Muscle layer of duodenum (tissue), 2 donors: ENCODE measurements around the gene VIPR1.

Experiments
- H3K27ac ChIP-seq: one replicate; pipeline ENCODE4 v1.7.0; 2013; ENCODE audit warnings: mild to moderate bottlenecking, low read length
- H3K27me3 ChIP-seq: one replicate; pipeline ENCODE4 v1.7.0; 2013; ENCODE audit warnings: low read depth, mild to moderate bottlenecking, control low read depth, low read length
- H3K36me3 ChIP-seq, 2 donors: one replicate each; pipeline ENCODE4 v1.7.0; 2013; ENCODE audit warnings: low read length in 2 of 2, control low read depth in 1 of 2, mild to moderate bottlenecking in 1 of 2; ENCODE audit not compliant: insufficient read depth in 2 of 2, control insufficient read depth in 1 of 2
- H3K4me1 ChIP-seq, 2 donors: one replicate each; pipeline ENCODE4 v1.7.0; 2013; ENCODE audit warnings: low read length in 2 of 2, mild to moderate bottlenecking in 2 of 2, control low read depth in 1 of 2, moderate library complexity in 1 of 2; ENCODE audit not compliant: insufficient read depth in 2 of 2, control insufficient read depth in 1 of 2
- H3K4me3 ChIP-seq, 2 donors: one replicate each; pipeline ENCODE4 v1.7.0; 2013; ENCODE audit warnings: low read length in 2 of 2, low read depth in 1 of 2, mild to moderate bottlenecking in 1 of 2
- H3K9me3 ChIP-seq, 2 donors: one replicate each; pipeline ENCODE4 v1.7.0; 2013; ENCODE audit warnings: low read length in 2 of 2, control low read depth in 1 of 2, mild to moderate bottlenecking in 1 of 2; ENCODE audit not compliant: control insufficient read depth in 1 of 2
- donor health status: healthy.

VIPR1 gene

GRCh38 chr3:42525736-42526345, 23.4 kb downstream of the VIPR1 start:
- Histone ChIP-seq H3K27ac (no peak overlapping the region), H3K27me3 (no peaks in the 10 kb centered on the region), H3K4me3 (no peak overlapping the region), H3K36me3 (no peaks in the 10 kb centered on the region), H3K9me3 (no peaks in the 10 kb centered on the region), H3K4me1 (no peaks in the 10 kb centered on the region)

GRCh38 chr3:42526616-42527367, 24.3 kb downstream of the VIPR1 start:
- Histone ChIP-seq H3K36me3 (no peaks in the 10 kb centered on the region), H3K9me3 (no peaks in the 10 kb centered on the region), H3K27ac (no peak overlapping the region), H3K4me3 (no peak overlapping the region), H3K27me3 (no peaks in the 10 kb centered on the region), H3K4me1 (no peaks in the 10 kb centered on the region)

GRCh38 chr3:42527368-42527917, 25.0 kb downstream of the VIPR1 start:
- no peaks in the 10 kb centered on the region for H3K36me3 ChIP-seq
- H3K4me1 ChIP-seq = no peaks in the 10 kb centered on the region
- H3K27me3 ChIP-seq = no peaks in the 10 kb centered on the region
- no peak overlapping the region for H3K27ac ChIP-seq
- no peaks in the 10 kb centered on the region for H3K9me3 ChIP-seq
- no peak overlapping the region for H3K4me3 ChIP-seq

- H3K4me1 ChIP-seq = no peaks in the 10 kb centered on the region
These were observed 27.0 kb downstream of the VIPR1 start for GRCh38 chr3:42529468-42529867.

GRCh38 chr3:42530073-42530472, 27.6 kb downstream of the VIPR1 start:
- H3K27ac ChIP-seq = no peak overlapping the region
- H3K4me3 ChIP-seq = no peak overlapping the region
- no peaks in the 10 kb centered on the region for H3K4me1 ChIP-seq
- H3K27me3 ChIP-seq = no peaks in the 10 kb centered on the region
- H3K9me3 ChIP-seq = no peaks in the 10 kb centered on the region
- no peaks in the 10 kb centered on the region for H3K36me3 ChIP-seq

More at GRCh38 chr3:42529468-42529867, 27.0 kb downstream of the VIPR1 start:
- no peaks in the 10 kb centered on the region for H3K27me3 ChIP-seq
- no peaks in the 10 kb centered on the region for H3K9me3 ChIP-seq
- H3K4me3 ChIP-seq = no peak overlapping the region
- no peaks in the 10 kb centered on the region for H3K36me3 ChIP-seq
- no peak overlapping the region for H3K27ac ChIP-seq

GRCh38 chr3:42531470-42531869, 29.0 kb downstream of the VIPR1 start:
- Histone ChIP-seq H3K27me3 (no peaks in the 10 kb centered on the region), H3K4me3 (no peak overlapping the region), H3K4me1 (no peaks in the 10 kb centered on the region), H3K9me3 (no peaks in the 10 kb centered on the region), H3K27ac (no peak overlapping the region), H3K36me3 (no peaks in the 10 kb centered on the region)

GRCh38 chr3:42532229-42532628, 29.8 kb downstream of the VIPR1 start:
- H3K4me1 ChIP-seq = no peaks in the 10 kb centered on the region
- no peaks in the 10 kb centered on the region for H3K36me3 ChIP-seq
- no peaks in the 10 kb centered on the region for H3K9me3 ChIP-seq
- H3K27ac ChIP-seq = no peak overlapping the region
- no peaks in the 10 kb centered on the region for H3K27me3 ChIP-seq
- no peak overlapping the region for H3K4me3 ChIP-seq

- no peak overlapping the region for H3K4me3 ChIP-seq
- H3K36me3 ChIP-seq = no peaks in the 10 kb centered on the region
- H3K9me3 ChIP-seq = no peaks in the 10 kb centered on the region
- H3K27ac ChIP-seq = no peak overlapping the region
- H3K4me1 ChIP-seq = no peaks in the 10 kb centered on the region
- no peaks in the 10 kb centered on the region for H3K27me3 ChIP-seq
These were observed 30.9 kb downstream of the VIPR1 start for GRCh38 chr3:42533161-42533897.

DNA sequence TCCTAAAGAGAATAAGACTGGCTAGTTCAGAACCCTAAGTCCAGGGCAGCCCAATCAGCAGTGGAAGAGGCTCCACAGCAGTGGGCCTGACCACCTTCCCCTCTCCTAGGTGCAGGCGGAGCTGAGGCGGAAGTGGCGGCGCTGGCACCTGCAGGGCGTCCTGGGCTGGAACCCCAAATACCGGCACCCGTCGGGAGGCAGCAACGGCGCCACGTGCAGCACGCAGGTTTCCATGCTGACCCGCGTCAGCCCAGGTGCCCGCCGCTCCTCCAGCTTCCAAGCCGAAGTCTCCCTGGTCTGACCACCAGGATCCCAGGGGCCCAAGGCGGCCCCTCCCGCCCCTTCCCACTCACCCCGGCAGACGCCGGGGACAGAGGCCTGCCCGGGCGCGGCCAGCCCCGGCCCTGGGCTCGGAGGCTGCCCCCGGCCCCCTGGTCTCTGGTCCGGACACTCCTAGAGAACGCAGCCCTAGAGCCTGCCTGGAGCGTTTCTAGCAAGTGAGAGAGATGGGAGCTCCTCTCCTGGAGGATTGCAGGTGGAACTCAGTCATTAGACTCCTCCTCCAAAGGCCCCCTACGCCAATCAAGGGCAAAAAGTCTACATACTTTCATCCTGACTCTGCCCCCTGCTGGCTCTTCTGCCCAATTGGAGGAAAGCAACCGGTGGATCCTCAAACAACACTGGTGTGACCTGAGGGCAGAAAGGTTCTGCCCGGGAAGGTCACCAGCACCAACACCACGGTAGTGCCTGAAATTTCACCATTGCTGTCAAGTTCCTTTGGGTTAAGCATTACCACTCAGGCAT, 33.7 kb downstream of the VIPR1 start:
- no peaks in the 10 kb centered on the region for H3K4me1 ChIP-seq
- H3K27ac ChIP-seq = no peak overlapping the region
- H3K9me3 ChIP-seq = no peaks in the 10 kb centered on the region
- H3K27me3 ChIP-seq = no peaks in the 10 kb centered on the region
- H3K4me3 ChIP-seq = no peak overlapping the region
- no peaks in the 10 kb centered on the region for H3K36me3 ChIP-seq

DNA sequence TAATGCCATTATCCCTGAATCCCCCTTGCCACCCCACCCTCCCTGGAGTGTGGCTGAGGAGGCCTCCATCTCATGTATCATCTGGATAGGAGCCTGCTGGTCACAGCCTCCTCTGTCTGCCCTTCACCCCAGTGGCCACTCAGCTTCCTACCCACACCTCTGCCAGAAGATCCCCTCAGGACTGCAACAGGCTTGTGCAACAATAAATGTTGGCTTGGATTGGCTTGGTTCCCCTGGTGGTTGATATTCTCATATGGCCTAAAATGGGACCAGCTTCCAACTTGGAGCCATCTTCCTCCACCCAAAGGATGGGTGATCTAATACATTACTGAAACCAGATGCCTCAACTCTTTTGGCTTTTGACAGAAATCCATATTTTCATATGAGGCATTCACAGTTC, 34.9 kb downstream of the VIPR1 start:
- Histone ChIP-seq H3K4me3 (no peak overlapping the region), H3K27ac (no peak overlapping the region), H3K4me1 (no peaks in the 10 kb centered on the region), H3K27me3 (no peaks in the 10 kb centered on the region), H3K36me3 (no peaks in the 10 kb centered on the region), H3K9me3 (no peaks in the 10 kb centered on the region)
